K562 (cell line): Measurements from ENCODE around the gene CD48. TPM values are rescaled to one million over a fixed set of nuclear protein-coding genes. Genes with fewer than 3 reads are reported as not detected.

ENCODE experiments used
- ATAC-seq: fragments of 200-7000 bp; cut with Tn5 transposase; 3 replicates; pipeline ENCODE4 v1.9.1; 2020; ENCODE audit warnings: moderate library complexity
- BruUV-seq: library from RNA; stranded (reverse); fragments of 400-500 nt; replicated peaks from 2 replicates; lab custom pipeline; 2021; lab: Mats Ljungman, UMichigan
- CTCF ChIA-PET: fragments of 300-600 bp; formaldehyde crosslinking; extraction: SDS; loops from one replicate; lab custom pipeline; 2021; ENCODE audit warnings: low intra/inter-chr PET ratio; lab: Yijun Ruan, JAX
- POLR2A ChIA-PET: fragments of 300-600, 350-650 bp; sonication (Branson Sonifier 250); formaldehyde crosslinking; extraction: SDS; loops from one replicate; lab custom pipeline; 2021; ENCODE audit warnings: antibody characterized with exemption, inconsistent platforms; lab: Yijun Ruan, JAX
- DNase-seq, 4 experiments: peaks; one replicate each; pipeline versions ENCODE4 v3.0.0 to v3.0.0-alpha.2; 2011 to 2018; ENCODE audit warnings: low spot score in 3 of 4, mixed read lengths in 3 of 4; ENCODE audit errors: extremely low read depth in 1 of 4
- FAIRE-seq: peaks from 2 replicates; lab custom pipeline; 2011; peaks lifted over from hg19 to GRCh38; lab: Jason Lieb, UNC
- H2AFZ ChIP-seq: 2 replicates; pipeline ENCODE4 v1.6.0; 2011; ENCODE audit warnings: low read depth, low read length, control low read depth, inconsistent platforms
- H3K27ac ChIP-seq: fragments of 200-600 bp; 3 replicates; pipeline ENCODE4 v1.8.0; 2011; ENCODE audit warnings: low read depth, mild to moderate bottlenecking, control low read depth, inconsistent platforms, low read length, moderate library complexity, mixed read lengths; ENCODE audit errors: extremely low read depth
- H3K27me3 ChIP-seq, 2 experiments: fragments of 300-600 bp in 1 of 2; 2 replicates in 1 of 2; 3 replicates in 1 of 2; pipeline versions ENCODE4 v1.6.0 to v1.8.0; 2011; ENCODE audit warnings: inconsistent platforms in 2 of 2, low read length in 2 of 2, mild to moderate bottlenecking in 1 of 2, mixed read lengths in 1 of 2, moderate library complexity in 1 of 2; ENCODE audit not compliant: control insufficient read depth in 2 of 2, insufficient read depth in 2 of 2
- H3K36me3 ChIP-seq: fragments of 300-600 bp; 3 replicates; pipeline ENCODE4 v1.8.0; 2011; ENCODE audit warnings: mild to moderate bottlenecking, low read length, inconsistent platforms; ENCODE audit not compliant: control insufficient read depth, insufficient read depth
- H3K4me1 ChIP-seq, 2 experiments: fragments of 200-600 bp in 1 of 2; replicated peaks in 1 of 2; 2 replicates in 1 of 2; 3 replicates in 1 of 2; pipeline versions ENCODE4 v1.5.1 to v1.8.0; 2011; ENCODE audit warnings: inconsistent platforms in 2 of 2, low read length in 2 of 2, mild to moderate bottlenecking in 1 of 2, mixed read lengths in 1 of 2, moderate library complexity in 1 of 2; ENCODE audit not compliant: control insufficient read depth in 2 of 2, insufficient read depth in 2 of 2
- H3K4me2 ChIP-seq: 2 replicates; pipeline ENCODE4 v1.6.1; 2011; ENCODE audit warnings: low read length, control low read depth, inconsistent platforms, mixed read lengths; ENCODE audit not compliant: insufficient read depth
- H3K4me3 ChIP-seq: fragments of 200-600 bp; sonication (generic), shearing (Covaris generic); 2 replicates; pipeline ENCODE4 v1.5.1; 2016; ENCODE audit warnings: control low read depth, inconsistent platforms
- H3K79me2 ChIP-seq: fragments of 200-600 bp; 3 replicates; pipeline ENCODE4 v1.8.0; 2011; ENCODE audit warnings: low read length, inconsistent platforms; ENCODE audit not compliant: control insufficient read depth, insufficient read depth
- H3K9ac ChIP-seq, 2 experiments: 2 replicates each; pipeline versions ENCODE4 v1.6.0 to v1.6.1; 2011; ENCODE audit warnings: low read depth in 2 of 2, low read length in 2 of 2, control low read depth in 1 of 2, inconsistent platforms in 1 of 2, mild to moderate bottlenecking in 1 of 2, mixed read lengths in 1 of 2; ENCODE audit not compliant: insufficient read depth in 1 of 2
- H3K9me1 ChIP-seq: one replicate; pipeline ENCODE4 v1.6.0; 2011; ENCODE audit warnings: inconsistent platforms, mild to moderate bottlenecking, low read length, moderate library complexity; ENCODE audit not compliant: control insufficient read depth, insufficient read depth
- H3K9me3 ChIP-seq: replicated peaks from 2 replicates; pipeline ENCODE4 v1.5.1; 2011; ENCODE audit warnings: low read depth, low read length, inconsistent platforms; ENCODE audit not compliant: control insufficient read depth, insufficient read depth
- H4K20me1 ChIP-seq: replicated peaks from 2 replicates; pipeline ENCODE4 v1.6.1; 2011; ENCODE audit warnings: low read length, inconsistent platforms, mixed read lengths; ENCODE audit not compliant: control insufficient read depth, insufficient read depth
- CBX3 ChIP-seq, 2 experiments: IDR thresholded peaks; 1 replicate in 1 of 2; 2 replicates in 1 of 2; pipeline ENCODE4 v1.6.1; 2012; ENCODE audit warnings: inconsistent platforms in 2 of 2, low read length in 2 of 2, borderline replicate concordance in 1 of 2, control low read depth in 1 of 2
- CBX5 ChIP-seq: IDR thresholded peaks from 2 replicates; pipeline ENCODE4 v1.6.1; 2014; ENCODE audit warnings: low read depth, borderline replicate concordance
- FOXA1 ChIP-seq: fragments of 450-650 bp; IDR thresholded peaks from 2 replicates; pipeline ENCODE4 v1.6.1; 2016; ENCODE audit warnings: mild to moderate bottlenecking, borderline replicate concordance
- GABPB1 ChIP-seq: sonication (generic); formaldehyde crosslinking; IDR thresholded peaks from 2 replicates; pipeline ENCODE4 v1.8.0; 2022; ENCODE audit warnings: mild to moderate bottlenecking, missing genetic modification reagents
- GTF2F1 ChIP-seq: IDR thresholded peaks from 2 replicates; pipeline ENCODE4 v1.6.1; 2011; ENCODE audit warnings: low read depth, low read length, improper control_type of control experiment
- JUND ChIP-seq, 2 experiments: IDR thresholded peaks; 2 replicates in 1 of 2; 3 replicates in 1 of 2; pipeline ENCODE4 v1.6.1; 2011; ENCODE audit warnings: borderline replicate concordance in 2 of 2, low read depth in 2 of 2, low read length in 2 of 2, improper control_type of control experiment in 1 of 2, missing biosample characterization in 1 of 2, missing genetic modification characterization in 1 of 2, missing genetic modification reagents in 1 of 2
- KDM4B ChIP-seq, 2 experiments: fragments of 450-650 bp in 1 of 2; sonication (generic) in 1 of 2; IDR thresholded peaks; 2 replicates each; pipeline ENCODE4 v1.6.1; 2016 to 2017; ENCODE audit warnings: borderline replicate concordance in 2 of 2, antibody characterized with exemption in 1 of 2, low read depth in 1 of 2, mild to moderate bottlenecking in 1 of 2
- LARP7 ChIP-seq: fragments of 450-650 bp; IDR thresholded peaks from 2 replicates; pipeline ENCODE4 v1.6.1; 2016
- MAZ ChIP-seq, 2 experiments: fragments of 450-650 bp in 1 of 2; sonication (generic) in 1 of 2; formaldehyde crosslinking; IDR thresholded peaks in 1 of 2; conservative IDR thresholded peaks in 1 of 2; 2 replicates each; pipeline versions ENCODE4 v1.4.0 to v1.5.0; 2020; ENCODE audit warnings: mild to moderate bottlenecking in 1 of 2, missing genetic modification reagents in 1 of 2
- RAD21 ChIP-seq, 2 experiments: fragments of 250-450 bp in 1 of 2; fragments of 450-650 bp in 1 of 2; sonication (Bioruptor Pico) in 1 of 2; formaldehyde crosslinking in 1 of 2; IDR thresholded peaks in 1 of 2; conservative IDR thresholded peaks in 1 of 2; 2 replicates each; pipeline versions ENCODE4 v1.4.0 to v1.8.0; 2020 to 2022; ENCODE audit warnings: mild to moderate bottlenecking in 2 of 2, moderate library complexity in 1 of 2
- TEAD2 ChIP-seq: fragments of 450-650 bp; IDR thresholded peaks from 2 replicates; pipeline ENCODE4 v1.6.1; 2016; ENCODE audit warnings: missing genetic modification characterization, control low read depth, missing compliant biosample characterization
- YY1 ChIP-seq, 3 experiments: IDR thresholded peaks; 2 replicates each; pipeline ENCODE4 v1.6.1; 2011; ENCODE audit warnings: low read length in 2 of 3, mild to moderate bottlenecking in 2 of 3, moderate library complexity in 2 of 3, borderline replicate concordance in 1 of 3, control low read depth in 1 of 3, low read depth in 1 of 3; ENCODE audit not compliant: insufficient read depth in 3 of 3, insufficient replicate concordance in 2 of 3, control insufficient read depth in 1 of 3, insufficient read length in 1 of 3; ENCODE audit errors: extremely low read depth in 1 of 3
- ZC3H4 ChIP-seq: sonication (generic); formaldehyde crosslinking; IDR thresholded peaks from 2 replicates; pipeline ENCODE4 v1.9.0; 2021; ENCODE audit warnings: missing genetic modification reagents, borderline replicate concordance
- WGBS: fragments of 100-300 bp; shearing (Covaris generic); methylation state at CpG from one replicate; pipeline ENCODE4 v1.1.6; 2016; ENCODE audit warnings: low coverage, mixed read lengths; ENCODE audit not compliant: insufficient coverage; ENCODE audit errors: missing lambda C conversion rate; 5-methylcytosine and 5-hydroxymethylcytosine counted together
- in situ Hi-C: fragments of 300-500 bp; cut with MboI; formaldehyde crosslinking; loops from 4 replicates; pipeline ENCODE4 v1.15.0; 2018; ENCODE audit warnings: inconsistent platforms, mixed read lengths
- intact Hi-C: fragments of 100-400 bp; cut with micrococcal nuclease; formaldehyde crosslinking; loops from 2 replicates; pipeline ENCODE4 v1.14.2; 2022
- polyA plus RNA-seq, 8 experiments: library from polyadenylated mRNA; depleted of rRNA in 4 of 8; stranded (reverse) in 5 of 8; unstranded in 3 of 8; fragments of >200 nt; fragmentation: Nextera tagmentation in 2 of 8; fragmentation: Illumina TruSeq in 1 of 8; extraction: Ambion mirVana in 2 of 8; extraction: Trizol in 1 of 8; gene quantifications; 2 replicates each; pipeline versions ENCODE4 v1.2.1 to v1.2.3, GENCODE V29; 2011 to 2014; ENCODE audit warnings: inconsistent platforms in 1 of 8, missing spikeins in 1 of 8
- total RNA-seq, 7 experiments: library from RNA; depleted of rRNA in 6 of 7; stranded (reverse); fragments of >200 nt in 6 of 7; fragmentation: Illumina TruSeq in 2 of 7; extraction: Trizol in 2 of 7; gene quantifications; 2 replicates each; pipeline versions ENCODE4 v1.2.1 to v1.2.3, GENCODE V29; 2011 to 2021; ENCODE audit warnings: low replicate concordance in 1 of 7
- TF ChIP-seq, protein P1 (sequence below): IDR thresholded peaks from 3 replicates; pipeline ENCODE4 v1.6.1; 2011; ENCODE audit warnings: borderline replicate concordance, mild to moderate bottlenecking, moderate library complexity; ENCODE audit not compliant: insufficient read length; ENCODE audit errors: extremely low read depth

CD48 gene
- total and polyA plus RNA-seq, 9 of the 15 experiments (the other 6 are each of a cell fraction or from before 2014, with no cell fraction given): 0.10 to 0.42 (median 0.29) TPM; not detected in 3

GRCh38 chr1:160681066-160681890 is 30.3 kb downstream of the CD48 start:
- Histone ChIP-seq H3K4me2 (peak overlapping the region; percentile 29; the same call in 1 of the 2 replicates), H3K9ac (no peak overlapping the region), H3K9me1 (no peaks in the 10 kb centered on the region), H3K27ac (no peak overlapping the region), H3K27me3 (no peaks in the 10 kb centered on the region; a peak in 1 of 5 replicates), H3K4me3 (no peak overlapping the region), H3K36me3 (no peaks in the 10 kb centered on the region), H3K79me2 (no peaks in the 10 kb centered on the region), H4K20me1 (peaks cover 5% of the 10 kb centered on the region; the same call in 1 of the 2 replicates), H2AFZ (peak overlapping the region; percentile 53; the same call in 1 of the 2 replicates), H3K4me1 (peaks cover 0 to 3% of the 10 kb centered on the region in 2 experiments; a peak in 3 of 5 replicates), H3K9me3 (no peaks in the 10 kb centered on the region)
- CTCF ChIA-PET: interaction anchor here (0.6 to 2.5 kb wide), 7 partner anchors 86 to 529 kb away, joined by 3 to 9 read pairs (median 4); no protein-coding TSS in a partner anchor
- FAIRE-seq (peak; percentile 91), ATAC-seq (peak; percentile 100), DNase-seq (peak; percentile 75 to 92 (median 80))
- in situ Hi-C loops (loop anchor here (5.0 kb wide), 1 partner anchor 249 kb away; no protein-coding TSS in a partner anchor), intact Hi-C loops (loop anchor here (1.0 to 5.0 kb wide), 4 partner anchors 45 to 311 kb away; no protein-coding TSS in a partner anchor)
- BruUV-seq: no TSS peak
- WGBS: 34% methylated on average over 10 of the region's 10 CpGs
- POLR2A ChIA-PET: interaction anchor here (0.6 to 1.4 kb wide), 2 partner anchors 44 to 431 kb away, joined by 3 read pairs; no protein-coding TSS in a partner anchor
- no peak for TF ChIP-seq LARP7
- TF ChIP-seq MAZ (CRISPR knock-in tag; conservative IDR thresholded peaks at IDR 0.05 in 1 of 2, IDR thresholded peaks at IDR 0.05 in 1 of 2): peak in 1 of 2 experiments; percentile 49; a peak in 1 of 4 replicates
- no peak for TF ChIP-seq TEAD2 (tag)
- peak in 2 of 3 experiments; percentile 66 to 76 for TF ChIP-seq YY1 (IDR thresholded peaks at IDR 0.05; ENCODE audit: borderline replicate concordance in 1 of 3, control insufficient read depth in 1 of 3, extremely low read depth in 1 of 3, insufficient read depth in 3 of 3, insufficient read length in 1 of 3, insufficient replicate concordance in 2 of 3, low read depth in 1 of 3, low read length in 2 of 3)
- TF ChIP-seq GTF2F1: no peak
- no peak for TF ChIP-seq FOXA1
- TF ChIP-seq RAD21 (CRISPR knock-in tag; conservative IDR thresholded peaks at IDR 0.05 in 1 of 2, IDR thresholded peaks at IDR 0.05 in 1 of 2): peak; percentile 91 to 97
- peak; percentile 56; the same call in 1 of the 2 replicates for TF ChIP-seq JUND (IDR thresholded peaks at IDR 0.05; ENCODE audit: borderline replicate concordance, low read depth, low read length)
- TF ChIP-seq JUND (tag; IDR thresholded peaks at IDR 0.05; ENCODE audit: borderline replicate concordance, low read depth, low read length): peak; percentile 56; the same call in 1 of the 3 replicates
- TF ChIP-seq ZC3H4 (CRISPR knock-in tag): no peak
- peak; percentile 59; the same call in 1 of the 2 replicates for TF ChIP-seq CBX5
- TF ChIP-seq, protein P1, sequence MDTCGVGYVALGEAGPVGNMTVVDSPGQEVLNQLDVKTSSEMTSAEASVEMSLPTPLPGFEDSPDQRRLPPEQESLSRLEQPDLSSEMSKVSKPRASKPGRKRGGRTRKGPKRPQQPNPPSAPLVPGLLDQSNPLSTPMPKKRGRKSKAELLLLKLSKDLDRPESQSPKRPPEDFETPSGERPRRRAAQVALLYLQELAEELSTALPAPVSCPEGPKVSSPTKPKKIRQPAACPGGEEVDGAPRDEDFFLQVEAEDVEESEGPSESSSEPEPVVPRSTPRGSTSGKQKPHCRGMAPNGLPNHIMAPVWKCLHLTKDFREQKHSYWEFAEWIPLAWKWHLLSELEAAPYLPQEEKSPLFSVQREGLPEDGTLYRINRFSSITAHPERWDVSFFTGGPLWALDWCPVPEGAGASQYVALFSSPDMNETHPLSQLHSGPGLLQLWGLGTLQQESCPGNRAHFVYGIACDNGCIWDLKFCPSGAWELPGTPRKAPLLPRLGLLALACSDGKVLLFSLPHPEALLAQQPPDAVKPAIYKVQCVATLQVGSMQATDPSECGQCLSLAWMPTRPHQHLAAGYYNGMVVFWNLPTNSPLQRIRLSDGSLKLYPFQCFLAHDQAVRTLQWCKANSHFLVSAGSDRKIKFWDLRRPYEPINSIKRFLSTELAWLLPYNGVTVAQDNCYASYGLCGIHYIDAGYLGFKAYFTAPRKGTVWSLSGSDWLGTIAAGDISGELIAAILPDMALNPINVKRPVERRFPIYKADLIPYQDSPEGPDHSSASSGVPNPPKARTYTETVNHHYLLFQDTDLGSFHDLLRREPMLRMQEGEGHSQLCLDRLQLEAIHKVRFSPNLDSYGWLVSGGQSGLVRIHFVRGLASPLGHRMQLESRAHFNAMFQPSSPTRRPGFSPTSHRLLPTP: no peak
- TF ChIP-seq CBX3 (IDR thresholded peaks at IDR 0.05; ENCODE audit: borderline replicate concordance in 1 of 2, low read length in 2 of 2): 0 out of 3 replicates have a peak, but pooled peaks of 1 of the 2 experiments have one; percentile 48
- peak; percentile 48; the same call in 1 of the 2 replicates for TF ChIP-seq GABPB1 (CRISPR knock-in tag)
- peak in 1 of 2 experiments; percentile 34; a peak in 1 of 4 replicates for TF ChIP-seq KDM4B (IDR thresholded peaks at IDR 0.05; ENCODE audit: borderline replicate concordance in 2 of 2, low read depth in 1 of 2)
